B cell (primary cell): Measurements from ENCODE around the gene HNF1B. TPM values are rescaled to one million over a fixed set of nuclear protein-coding genes. Genes with fewer than 3 reads are reported as not detected.

Experiments
- ATAC-seq: fragments of 200-7000 bp; cut with Tn5 transposase; one replicate; pipeline ENCODE4 v1.10.0; 2021; ENCODE audit warnings: low read depth, mild to moderate bottlenecking, moderate number of reproducible peaks, moderate library complexity
- CTCF ChIA-PET: fragments of 350-600 bp; sonication (Branson Sonifier 250); formaldehyde crosslinking; loops from one replicate; lab custom pipeline; 2021; ENCODE audit warnings: antibody characterized with exemption, inconsistent platforms; lab: Charles Lee
- POLR2A ChIA-PET: fragments of 350-600 bp; sonication (Branson Sonifier 250); formaldehyde crosslinking; loops from one replicate; lab custom pipeline; 2021; ENCODE audit warnings: antibody characterized with exemption; lab: Charles Lee
- DNase-seq: peaks from one replicate; pipeline ENCODE4 v3.0.0; 2013
- H2AFZ ChIP-seq: 2 replicates; pipeline ENCODE4 v1.6.1; 2012; ENCODE audit warnings: mild to moderate bottlenecking, low read depth, low read length; ENCODE audit not compliant: insufficient read depth, poor library complexity, severe bottlenecking
- H3K27ac ChIP-seq, 2 donors: 1 replicate in 1 of 2; 2 replicates in 1 of 2; pipeline ENCODE4 v1.5.1; 2012 to 2013; ENCODE audit warnings: low read length in 2 of 2, mild to moderate bottlenecking in 2 of 2, moderate library complexity in 1 of 2
- H3K27me3 ChIP-seq, 4 experiments: fragments of 200-600 bp in 1 of 4; sonication (generic) in 1 of 4; replicated peaks in 1 of 4; 1 replicate in 2 of 4; 2 replicates in 2 of 4; pipeline versions ENCODE4 v1.6.1 to v1.7.0; 2013 to 2016; ENCODE audit warnings: low read length in 3 of 4, mild to moderate bottlenecking in 2 of 4, mixed read lengths in 1 of 4, moderate library complexity in 1 of 4; ENCODE audit not compliant: insufficient read depth in 4 of 4, control insufficient read depth in 3 of 4; ENCODE audit errors: control extremely low read depth in 1 of 4
- H3K36me3 ChIP-seq, 2 experiments: replicated peaks in 1 of 2; 1 replicate in 1 of 2; 2 replicates in 1 of 2; pipeline versions ENCODE4 v1.6.1 to v1.7.1; 2013; ENCODE audit warnings: low read length in 1 of 2; ENCODE audit not compliant: insufficient read depth in 2 of 2, control insufficient read depth in 1 of 2; ENCODE audit errors: control extremely low read depth in 1 of 2, extremely low read depth in 1 of 2
- H3K4me1 ChIP-seq, 2 donors: fragments of 200-600 bp in 1 of 2; sonication (generic) in 1 of 2; 1 replicate in 1 of 2; 2 replicates in 1 of 2; pipeline versions ENCODE4 v1.5.1 to v1.6.1; 2013 to 2017; ENCODE audit warnings: low read length in 2 of 2; ENCODE audit not compliant: control insufficient read depth in 2 of 2, insufficient read depth in 2 of 2
- H3K4me2 ChIP-seq: replicated peaks from 2 replicates; pipeline ENCODE3; 2012; ENCODE audit warnings: mild to moderate bottlenecking, low read depth, low read length; ENCODE audit not compliant: poor library complexity, severe bottlenecking
- H3K4me3 ChIP-seq, 5 experiments: fragments of 200-600 bp in 1 of 5; sonication (generic) in 1 of 5; 1 replicate in 3 of 5; 2 replicates in 2 of 5; pipeline versions ENCODE4 v1.5.1 to v1.7.0; 2011 to 2016; ENCODE audit warnings: low read length in 4 of 5, mild to moderate bottlenecking in 4 of 5, low read depth in 2 of 5, control low read depth in 1 of 5, moderate library complexity in 1 of 5; ENCODE audit not compliant: insufficient read depth in 1 of 5; ENCODE audit errors: control extremely low read depth in 1 of 5, extremely low read depth in 1 of 5
- H3K79me2 ChIP-seq: fragments of 200-600 bp; sonication (generic); one replicate; pipeline ENCODE4 v1.6.0; 2016; ENCODE audit warnings: low read length; ENCODE audit not compliant: control insufficient read depth, insufficient read depth
- H3K9ac ChIP-seq: fragments of 200-600 bp; sonication (generic); 2 replicates; pipeline ENCODE4 v1.6.1; 2017; ENCODE audit warnings: mild to moderate bottlenecking, low read length, moderate library complexity
- H3K9me3 ChIP-seq, 3 donors: one replicate each; pipeline versions ENCODE4 v1.6.1 to v1.7.1; 2013; ENCODE audit warnings: low read length in 2 of 3; ENCODE audit not compliant: control insufficient read depth in 2 of 3, insufficient read depth in 1 of 3; ENCODE audit errors: control extremely low read depth in 1 of 3
- H4K20me1 ChIP-seq: 2 replicates; pipeline ENCODE4 v1.6.0; 2012; ENCODE audit warnings: mild to moderate bottlenecking, low read length; ENCODE audit not compliant: insufficient read depth, control insufficient read depth, poor library complexity, severe bottlenecking
- H3K27ac Mint-ChIP-seq: one replicate; pipeline ENCODE4 v1.8.0; 2021; ENCODE audit warnings: mixed read lengths
- H3K27me3 Mint-ChIP-seq: one replicate; pipeline ENCODE4 v1.8.0; 2021; ENCODE audit warnings: mixed read lengths
- H3K4me1 Mint-ChIP-seq: one replicate; pipeline ENCODE4 v1.8.0; 2021; ENCODE audit warnings: mixed read lengths
- H3K4me3 Mint-ChIP-seq: one replicate; pipeline ENCODE4 v1.8.0; 2021; ENCODE audit warnings: mixed read lengths
- H3K9me3 Mint-ChIP-seq: one replicate; pipeline ENCODE4 v1.8.0; 2022; ENCODE audit warnings: mixed read lengths; ENCODE audit not compliant: insufficient read depth
- EZH2 ChIP-seq: IDR thresholded peaks from 2 replicates; pipeline ENCODE4 v1.6.1; 2012; ENCODE audit warnings: borderline replicate concordance, low read depth, mild to moderate bottlenecking, moderate library complexity, low read length; ENCODE audit not compliant: insufficient read depth, poor library complexity, severe bottlenecking
- WGBS: methylation state at CpG from one replicate; pipeline ENCODE4 v1.1.5; 2013; ENCODE audit warnings: missing lambda C conversion rate; ENCODE audit not compliant: insufficient coverage; 5-methylcytosine and 5-hydroxymethylcytosine counted together
- intact Hi-C: fragments of 100-400 bp; cut with micrococcal nuclease; formaldehyde crosslinking; loops from one replicate; pipeline ENCODE4 v1.10.0; 2022
- polyA plus RNA-seq: library from polyadenylated mRNA; depleted of rRNA; stranded (reverse); fragments of >200 nt; gene quantifications from 2 replicates; pipeline ENCODE4 v1.2.3, GENCODE V29; 2012
- total RNA-seq, 2 donors: library from RNA; stranded (reverse); fragments of 120-200 nt in 1 of 2; gene quantifications; 1 replicate in 1 of 2; 2 replicates in 1 of 2; pipeline versions ENCODE4 v1.2.3 to v1.2.4, GENCODE V29; 2013 to 2022
- TF ChIP-seq, protein P1 (sequence below): fragments of 200-600 bp; IDR thresholded peaks from one replicate; pipeline ENCODE4 v1.8.0; 2022; ENCODE audit warnings: antibody characterized with exemption, mild to moderate bottlenecking

The HNF1B gene
- total and polyA plus RNA-seq, 2 donors (not counting 1 experiment from before 2014, with no cell fraction given): 1.5 TPM; not detected in 1

DNA sequence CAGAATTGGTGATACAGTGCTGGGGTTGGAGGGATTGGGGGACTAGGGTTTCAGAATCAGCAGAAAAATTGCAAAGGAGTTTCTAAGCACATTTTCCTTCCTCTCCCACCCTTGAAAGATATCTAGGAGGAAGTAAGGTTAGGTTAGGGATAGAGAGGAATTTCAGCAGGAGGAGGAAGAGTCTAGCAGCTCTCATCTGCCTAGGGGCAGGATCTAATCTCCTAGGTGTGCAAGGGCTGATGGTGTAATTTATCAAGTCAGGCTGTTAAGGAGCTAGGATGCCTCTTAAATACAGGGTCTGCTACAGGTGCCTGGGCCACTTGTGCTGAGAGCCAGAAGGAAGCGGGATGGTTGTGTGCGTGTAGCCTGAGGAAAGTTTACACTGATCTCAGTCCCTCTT, 1.8 kb upstream of the HNF1B start:
- H3K27ac Mint-ChIP-seq: no peak overlapping the region
- no peak for DNase-seq
- peak overlapping the region; percentile 0 for H3K4me3 Mint-ChIP-seq
- H3K79me2 ChIP-seq: no peaks in the 10 kb centered on the region
- peaks cover 42% of the 10 kb centered on the region for H3K27me3 Mint-ChIP-seq
- ChIA-PET CTCF (interaction anchor here (1.7 to 2.6 kb wide), 2 partner anchors 14 to 44 kb away, joined by 4 to 13 read pairs; no protein-coding TSS in a partner anchor), POLR2A (no interaction called here)
- H3K9me3 ChIP-seq: peaks cover 0 to 27% (median 0%) of the 10 kb centered on the region in 3 donors
- H3K9ac ChIP-seq: no peak overlapping the region
- no peak for ATAC-seq
- H3K4me1 Mint-ChIP-seq: peaks cover 36% of the 10 kb centered on the region
- H3K27me3 ChIP-seq: peaks cover 0 to 72% (median 51%) of the 10 kb centered on the region in 4 experiments
- TF ChIP-seq, protein P1, sequence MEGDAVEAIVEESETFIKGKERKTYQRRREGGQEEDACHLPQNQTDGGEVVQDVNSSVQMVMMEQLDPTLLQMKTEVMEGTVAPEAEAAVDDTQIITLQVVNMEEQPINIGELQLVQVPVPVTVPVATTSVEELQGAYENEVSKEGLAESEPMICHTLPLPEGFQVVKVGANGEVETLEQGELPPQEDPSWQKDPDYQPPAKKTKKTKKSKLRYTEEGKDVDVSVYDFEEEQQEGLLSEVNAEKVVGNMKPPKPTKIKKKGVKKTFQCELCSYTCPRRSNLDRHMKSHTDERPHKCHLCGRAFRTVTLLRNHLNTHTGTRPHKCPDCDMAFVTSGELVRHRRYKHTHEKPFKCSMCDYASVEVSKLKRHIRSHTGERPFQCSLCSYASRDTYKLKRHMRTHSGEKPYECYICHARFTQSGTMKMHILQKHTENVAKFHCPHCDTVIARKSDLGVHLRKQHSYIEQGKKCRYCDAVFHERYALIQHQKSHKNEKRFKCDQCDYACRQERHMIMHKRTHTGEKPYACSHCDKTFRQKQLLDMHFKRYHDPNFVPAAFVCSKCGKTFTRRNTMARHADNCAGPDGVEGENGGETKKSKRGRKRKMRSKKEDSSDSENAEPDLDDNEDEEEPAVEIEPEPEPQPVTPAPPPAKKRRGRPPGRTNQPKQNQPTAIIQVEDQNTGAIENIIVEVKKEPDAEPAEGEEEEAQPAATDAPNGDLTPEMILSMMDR: no peak
- TF ChIP-seq EZH2: no peak
- no peak overlapping the region for H2AFZ ChIP-seq
- no peak overlapping the region for H3K4me3 ChIP-seq
- no peaks in the 10 kb centered on the region for H3K9me3 Mint-ChIP-seq
- intact Hi-C loops: loop anchor here (10.0 kb wide), 2 partner anchors 802 to 1262 kb away; partner anchors contain the start of genes AATF and ZNHIT3
- no peak overlapping the region for H3K27ac ChIP-seq
- no CpG with 5 or more reads among the region's 2 CpGs for WGBS
- H3K36me3 ChIP-seq: no peaks in the 10 kb centered on the region
- H3K4me2 ChIP-seq: no peak overlapping the region
- no peaks in the 10 kb centered on the region for H4K20me1 ChIP-seq
- peaks cover 50 to 55% of the 10 kb centered on the region in 2 donors for H3K4me1 ChIP-seq

GRCh38 chr17:37745801-37746426, 1.1 kb upstream of the HNF1B start:
- Mint-ChIP-seq H3K4me3 (peak overlapping the region; percentile 84), H3K4me1 (peaks cover 41% of the 10 kb centered on the region), H3K9me3 (no peaks in the 10 kb centered on the region), H3K27me3 (peaks cover 49% of the 10 kb centered on the region), H3K27ac (no peak overlapping the region)
- WGBS: 42% methylated on average over 13 of the region's 20 CpGs
- H3K27ac ChIP-seq: no peak overlapping the region
- H3K4me1 ChIP-seq: peaks cover 51 to 59% of the 10 kb centered on the region in 2 donors
- H3K9me3 ChIP-seq: peaks cover 0 to 27% (median 0%) of the 10 kb centered on the region in 3 donors
- H3K4me2 ChIP-seq: peak overlapping the region; percentile 81
- peak overlapping the region; percentile 55 for H3K9ac ChIP-seq
- ChIA-PET CTCF (interaction anchor here (0.6 to 2.6 kb wide), 4 partner anchors 13 to 45 kb away, joined by 4 to 13 read pairs (median 5); no protein-coding TSS in a partner anchor), POLR2A (interaction anchor here (0.9 to 1.5 kb wide), 2 partner anchors 19 to 28 kb away, joined by 3 read pairs; no protein-coding TSS in a partner anchor)
- ATAC-seq: no peak
- no peak overlapping the region for H2AFZ ChIP-seq
- no peaks in the 10 kb centered on the region for H3K36me3 ChIP-seq
- intact Hi-C loops: loop anchor here (1.0 to 10.0 kb wide), 4 partner anchors 28 to 1261 kb away; partner anchors contain the start of genes AATF and ZNHIT3
- TF ChIP-seq EZH2: no peak
- H4K20me1 ChIP-seq: no peaks in the 10 kb centered on the region
- H3K27me3 ChIP-seq: peaks cover 0 to 76% (median 55%) of the 10 kb centered on the region in 4 experiments
- no peak for DNase-seq
- H3K4me3 ChIP-seq: peak overlapping the region in 4 of 5 experiments; percentile 13 to 46 (median 42)
- no peaks in the 10 kb centered on the region for H3K79me2 ChIP-seq
